HG03354 (cell line): ENCODE data around the gene ERMP1.
A peak's percentile ranks its signal among the peaks of the same experiment; 100 is the strongest.
"Not testable (repeated sequence)": the region's sequence is repeated elsewhere in the genome, so short reads cannot be mapped to it uniquely, and the experiment has no call there.

Experiments
- ATAC-seq: cut with Tn5 transposase; IDR thresholded peaks from one replicate; pipeline ENCODE4 v1.9.1; 2021; ENCODE audit warnings: mild to moderate bottlenecking; ENCODE audit not compliant: unreplicated experiment, poor library complexity, severe bottlenecking

Gene ERMP1, protein sequence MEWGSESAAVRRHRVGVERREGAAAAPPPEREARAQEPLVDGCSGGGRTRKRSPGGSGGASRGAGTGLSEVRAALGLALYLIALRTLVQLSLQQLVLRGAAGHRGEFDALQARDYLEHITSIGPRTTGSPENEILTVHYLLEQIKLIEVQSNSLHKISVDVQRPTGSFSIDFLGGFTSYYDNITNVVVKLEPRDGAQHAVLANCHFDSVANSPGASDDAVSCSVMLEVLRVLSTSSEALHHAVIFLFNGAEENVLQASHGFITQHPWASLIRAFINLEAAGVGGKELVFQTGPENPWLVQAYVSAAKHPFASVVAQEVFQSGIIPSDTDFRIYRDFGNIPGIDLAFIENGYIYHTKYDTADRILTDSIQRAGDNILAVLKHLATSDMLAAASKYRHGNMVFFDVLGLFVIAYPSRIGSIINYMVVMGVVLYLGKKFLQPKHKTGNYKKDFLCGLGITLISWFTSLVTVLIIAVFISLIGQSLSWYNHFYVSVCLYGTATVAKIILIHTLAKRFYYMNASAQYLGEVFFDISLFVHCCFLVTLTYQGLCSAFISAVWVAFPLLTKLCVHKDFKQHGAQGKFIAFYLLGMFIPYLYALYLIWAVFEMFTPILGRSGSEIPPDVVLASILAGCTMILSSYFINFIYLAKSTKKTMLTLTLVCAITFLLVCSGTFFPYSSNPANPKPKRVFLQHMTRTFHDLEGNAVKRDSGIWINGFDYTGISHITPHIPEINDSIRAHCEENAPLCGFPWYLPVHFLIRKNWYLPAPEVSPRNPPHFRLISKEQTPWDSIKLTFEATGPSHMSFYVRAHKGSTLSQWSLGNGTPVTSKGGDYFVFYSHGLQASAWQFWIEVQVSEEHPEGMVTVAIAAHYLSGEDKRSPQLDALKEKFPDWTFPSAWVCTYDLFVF

DNA sequence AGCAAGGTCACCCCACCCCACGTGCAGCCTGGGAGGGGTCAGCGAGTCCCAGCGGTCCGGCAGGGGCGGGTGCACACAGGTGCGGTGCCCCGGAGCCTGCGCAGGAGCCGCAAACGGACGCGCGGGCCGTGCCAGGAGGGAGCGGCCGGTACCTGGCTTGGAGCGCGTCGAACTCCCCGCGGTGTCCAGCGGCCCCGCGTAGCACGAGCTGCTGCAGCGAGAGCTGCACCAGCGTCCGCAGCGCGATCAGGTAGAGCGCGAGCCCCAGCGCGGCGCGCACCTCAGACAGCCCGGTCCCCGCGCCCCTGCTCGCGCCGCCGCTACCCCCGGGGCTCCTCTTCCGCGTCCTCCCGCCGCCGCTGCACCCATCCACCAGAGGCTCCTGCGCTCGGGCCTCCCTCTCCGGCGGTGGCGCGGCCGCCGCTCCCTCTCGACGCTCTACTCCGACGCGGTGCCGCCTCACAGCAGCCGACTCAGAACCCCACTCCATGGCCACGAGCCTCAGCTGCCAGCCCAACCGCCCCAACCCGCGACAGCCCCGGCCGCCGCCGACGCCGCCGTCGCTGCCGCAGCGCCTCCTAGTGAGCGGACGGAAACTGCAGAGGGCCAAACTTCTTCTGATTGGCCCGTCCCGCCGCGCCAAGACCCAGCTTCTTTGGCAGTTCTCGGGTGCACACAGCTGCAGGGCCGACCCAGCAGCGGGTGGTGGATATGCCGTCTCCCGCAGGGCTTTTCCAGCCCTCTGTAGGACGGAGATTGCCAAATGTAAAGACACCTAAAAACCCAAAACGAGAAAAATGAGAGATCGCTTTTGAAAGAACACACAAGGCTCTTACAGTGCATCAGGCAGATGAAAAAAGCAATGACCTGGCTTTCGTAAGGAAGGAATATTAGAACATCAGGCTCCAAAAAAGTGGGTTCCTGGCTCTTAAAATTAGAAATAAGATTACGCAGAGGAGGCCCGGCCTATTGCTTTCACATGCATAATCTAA, at the start of gene ERMP1:
ERMP1 (minus strand) TSS at position 580 of the 992 bp plus-strand sequence; CDS start at position 490, 90 bp downstream.
- ATAC-seq: peak; percentile 83

DNA sequence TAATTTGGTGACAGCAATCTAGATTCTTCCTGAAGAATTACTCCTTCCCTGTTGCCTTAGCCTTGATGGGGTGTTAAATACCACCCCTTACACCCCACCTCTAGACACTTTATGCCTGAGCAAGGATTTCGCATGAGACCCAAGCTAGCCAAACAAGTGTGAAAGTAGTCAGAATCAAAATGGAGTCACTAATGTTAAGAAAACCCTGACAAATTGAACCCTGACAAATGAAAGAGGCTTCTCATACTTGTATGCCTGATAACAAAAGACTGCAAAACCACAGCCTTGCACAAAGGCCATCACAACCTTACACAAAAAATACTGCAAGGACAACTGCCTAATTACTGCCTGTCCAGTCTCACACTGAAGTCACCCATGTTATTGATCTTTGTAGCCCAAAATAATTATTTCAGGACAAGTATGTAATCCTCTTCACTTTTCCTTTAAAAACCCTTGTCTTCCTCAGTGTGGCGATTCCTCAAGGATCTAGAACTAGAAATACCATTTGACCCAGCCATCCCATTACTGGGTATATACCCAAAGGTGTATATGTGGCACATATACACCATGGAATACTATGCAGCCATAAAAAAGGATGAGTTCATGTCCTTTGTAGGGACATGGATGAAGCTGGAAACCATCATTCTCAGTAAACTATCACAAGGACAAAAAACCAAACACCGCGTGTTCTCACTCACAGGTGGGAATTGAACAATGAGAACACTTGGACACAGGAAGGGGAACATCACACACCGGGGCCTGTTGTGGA, 49.5 kb upstream of the ERMP1 start:
- not testable (repeated sequence) for ATAC-seq

GRCh38 chr9:5879419-5880181, 46.7 kb upstream of the ERMP1 start:
- ATAC-seq: no peak

DNA sequence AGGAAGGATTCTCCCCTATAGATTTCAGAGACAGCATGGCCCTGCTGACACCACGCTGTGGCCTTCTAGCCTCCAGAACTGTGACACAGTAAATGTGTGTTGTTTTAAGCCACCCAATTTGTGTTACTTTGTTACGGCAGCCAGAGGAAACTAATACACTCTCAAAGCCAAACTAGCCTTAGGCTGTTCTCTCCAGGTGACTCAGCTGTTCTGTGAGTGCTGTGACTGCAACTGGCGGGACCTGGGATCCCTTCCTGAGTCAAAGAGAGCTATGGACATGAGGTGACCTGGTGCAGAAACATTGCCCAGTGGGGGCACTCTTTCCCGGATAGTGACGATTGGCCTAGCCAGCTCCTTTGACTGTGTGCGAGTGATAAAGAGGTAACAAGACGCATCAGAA, 43.8 kb upstream of the ERMP1 start:
- ATAC-seq: no peak

DNA sequence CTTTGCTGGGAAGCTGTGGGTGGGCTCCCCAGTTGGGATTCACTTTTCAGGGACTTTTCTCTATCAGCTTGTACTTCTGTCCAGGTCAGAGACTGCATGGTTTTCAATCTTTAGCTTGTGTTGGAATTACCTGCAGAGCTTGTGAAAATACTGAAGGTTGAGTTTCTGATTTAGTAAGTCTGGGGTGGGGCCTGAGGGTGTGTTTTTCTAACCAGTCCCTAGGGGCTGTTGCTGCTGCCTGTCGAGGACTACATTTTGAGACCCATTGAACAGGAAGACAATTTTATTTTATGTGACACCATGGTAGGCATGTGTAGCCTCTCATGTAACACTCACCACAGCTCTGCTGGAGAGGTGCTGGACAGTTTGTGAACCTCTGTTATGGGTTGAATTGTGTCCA, 43.1 kb upstream of the ERMP1 start:
- ATAC-seq: no peak

GRCh38 chr9:5874048-5874447, 41.1 kb upstream of the ERMP1 start:
- no peak for ATAC-seq

DNA sequence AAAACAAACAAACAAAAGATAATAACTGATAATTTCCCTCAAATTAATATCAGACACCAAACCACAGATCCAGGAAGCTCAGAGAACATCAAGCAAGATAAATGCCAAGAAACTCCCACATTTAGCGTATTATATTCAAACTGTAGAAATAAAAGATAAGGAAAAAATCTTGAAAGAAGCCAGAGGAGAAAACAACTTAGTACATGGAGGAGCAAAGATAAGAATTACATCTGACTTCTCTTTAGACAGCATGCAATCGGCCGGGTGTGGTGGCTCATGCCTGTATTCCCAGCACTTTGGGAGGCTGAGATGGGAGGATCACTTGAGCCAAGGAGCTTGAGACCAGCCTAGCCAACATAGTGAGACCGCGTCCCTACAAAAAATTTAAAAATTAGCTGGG, 40.5 kb upstream of the ERMP1 start:
- ATAC-seq: no peak

DNA sequence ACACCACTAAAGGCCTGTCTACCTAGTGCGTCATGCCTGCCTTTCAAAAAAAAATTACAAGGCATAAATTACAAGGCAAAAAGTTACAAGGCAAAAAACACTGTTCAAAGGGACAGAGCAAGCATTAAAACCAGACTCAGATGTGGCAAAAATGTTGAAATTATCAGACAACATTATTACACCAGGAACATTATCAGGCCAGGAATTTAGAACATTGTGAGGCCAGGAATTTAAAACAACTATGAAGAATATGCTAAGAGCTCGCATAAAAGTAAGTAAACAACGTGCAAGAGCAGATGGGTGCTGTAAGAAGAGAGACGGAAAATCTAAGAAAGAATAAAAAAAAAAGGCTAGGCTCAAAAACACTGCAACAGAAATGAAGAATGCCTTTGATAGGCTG, 39.6 kb upstream of the ERMP1 start:
- no peak for ATAC-seq

GRCh38 chr9:5871785-5872184, 38.9 kb upstream of the ERMP1 start:
- ATAC-seq: no peak

DNA sequence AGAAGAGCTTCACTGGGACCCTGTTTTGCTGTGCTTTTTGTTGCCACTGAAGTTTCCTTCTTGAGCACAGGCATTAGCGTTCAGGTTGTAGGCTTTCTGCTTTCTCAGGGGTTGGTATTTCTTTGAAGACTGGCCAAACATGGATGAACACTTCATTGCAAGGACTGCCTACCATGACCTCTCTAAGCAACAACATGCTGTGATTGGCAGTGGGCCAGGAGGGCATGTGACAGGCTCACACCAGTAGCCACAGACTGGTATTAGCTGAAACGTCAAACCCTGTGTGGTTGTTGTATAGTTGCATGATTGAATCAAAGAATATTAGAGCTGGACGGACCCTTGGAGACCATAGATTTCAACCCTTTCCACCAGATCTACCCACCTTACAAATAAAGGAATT, 37.8 kb upstream of the ERMP1 start:
- no peak for ATAC-seq

DNA sequence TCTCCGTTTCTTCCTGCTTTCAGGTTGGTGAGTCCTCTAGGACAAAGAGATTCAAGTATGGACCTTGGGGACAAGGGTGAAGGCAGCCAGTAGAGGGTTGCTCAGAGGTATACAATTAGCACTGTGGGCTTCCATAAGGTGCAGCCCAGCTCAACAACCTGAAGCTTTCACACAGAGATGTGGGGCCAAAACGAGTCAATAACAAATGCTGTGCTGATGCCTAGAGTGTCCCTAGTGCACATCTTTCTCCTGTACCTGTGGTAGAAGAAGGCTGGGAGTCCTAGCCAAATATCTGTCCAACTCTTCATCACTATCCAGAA, 37.1 kb upstream of the ERMP1 start:
- no peak for ATAC-seq

DNA sequence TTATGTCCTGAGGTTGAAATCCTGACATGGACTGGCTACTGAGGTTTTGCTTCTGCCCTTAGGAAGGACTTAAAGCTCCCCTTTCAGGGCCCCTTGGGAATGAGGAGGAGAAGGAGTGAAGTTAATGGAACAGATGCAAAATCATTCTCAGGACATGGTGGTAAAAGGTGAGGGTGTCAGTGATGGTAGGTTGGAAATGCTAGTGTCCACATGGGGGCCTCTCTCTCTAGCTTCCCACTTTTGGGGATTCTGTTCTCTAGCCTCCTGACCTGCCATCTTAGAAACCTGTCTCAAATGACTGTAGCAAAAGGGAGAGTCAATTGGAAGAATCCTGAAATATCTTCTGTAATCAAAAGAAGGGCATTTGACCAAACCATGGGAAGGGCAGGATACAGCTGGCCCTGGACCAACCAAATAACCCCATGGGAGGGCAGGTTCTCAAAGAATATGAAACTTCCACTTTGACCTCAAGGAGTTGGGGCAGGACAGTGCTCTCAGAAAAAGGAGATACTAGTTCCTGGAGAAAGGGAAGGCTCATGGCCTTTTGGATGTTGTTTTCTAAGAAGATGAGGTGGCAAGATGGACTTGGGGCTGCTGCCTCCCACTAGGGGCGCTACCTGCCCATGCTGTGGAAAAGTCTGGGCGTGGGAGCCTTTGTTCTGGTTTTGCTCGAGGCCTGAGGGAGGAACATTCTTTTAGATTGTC, 36.5 kb upstream of the ERMP1 start:
- no peak for ATAC-seq

GRCh38 chr9:5868235-5868634, 35.3 kb upstream of the ERMP1 start:
- no peak for ATAC-seq

DNA sequence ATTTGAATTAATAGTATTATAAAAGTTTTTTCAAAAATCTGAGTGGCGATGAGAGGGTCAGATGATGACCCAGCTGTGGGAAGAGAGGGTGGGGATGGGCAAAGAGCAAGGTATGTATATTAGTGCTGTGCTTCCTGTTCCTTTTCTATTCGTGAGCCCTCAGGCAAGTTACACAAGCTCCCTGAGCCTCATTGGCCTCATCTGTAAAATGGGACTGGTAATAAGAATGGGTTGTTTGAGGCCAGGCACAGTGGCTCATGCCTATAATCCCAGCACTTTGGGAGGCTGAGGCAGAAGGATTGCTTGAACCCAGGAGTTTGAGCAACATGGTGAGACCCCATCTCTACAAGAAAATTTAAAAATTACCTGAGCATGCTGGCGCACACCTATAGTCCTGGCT, 33.8 kb upstream of the ERMP1 start:
- no peak for ATAC-seq

DNA sequence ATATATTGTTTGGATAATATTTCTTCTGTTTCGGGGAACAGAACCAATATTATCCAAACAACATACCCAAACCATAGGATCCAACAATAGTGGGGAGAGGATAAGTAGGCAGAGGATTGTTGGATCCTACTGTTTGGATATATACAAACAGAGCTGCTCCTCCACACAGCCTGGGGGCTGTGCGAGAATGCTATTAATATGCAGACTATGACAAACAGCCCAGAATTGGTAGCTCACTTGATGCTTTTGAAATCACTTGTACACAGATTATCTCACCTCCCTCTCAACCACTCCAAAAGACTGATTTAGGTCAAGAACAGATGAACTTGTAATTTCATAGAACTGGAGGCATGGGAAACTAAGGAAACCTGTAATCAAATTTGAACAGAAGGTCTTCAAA, 33.4 kb upstream of the ERMP1 start:
- ATAC-seq: no peak

- no peak for ATAC-seq
Observed at GRCh38 chr9:5864446-5864845, 31.5 kb upstream of the ERMP1 start.

DNA sequence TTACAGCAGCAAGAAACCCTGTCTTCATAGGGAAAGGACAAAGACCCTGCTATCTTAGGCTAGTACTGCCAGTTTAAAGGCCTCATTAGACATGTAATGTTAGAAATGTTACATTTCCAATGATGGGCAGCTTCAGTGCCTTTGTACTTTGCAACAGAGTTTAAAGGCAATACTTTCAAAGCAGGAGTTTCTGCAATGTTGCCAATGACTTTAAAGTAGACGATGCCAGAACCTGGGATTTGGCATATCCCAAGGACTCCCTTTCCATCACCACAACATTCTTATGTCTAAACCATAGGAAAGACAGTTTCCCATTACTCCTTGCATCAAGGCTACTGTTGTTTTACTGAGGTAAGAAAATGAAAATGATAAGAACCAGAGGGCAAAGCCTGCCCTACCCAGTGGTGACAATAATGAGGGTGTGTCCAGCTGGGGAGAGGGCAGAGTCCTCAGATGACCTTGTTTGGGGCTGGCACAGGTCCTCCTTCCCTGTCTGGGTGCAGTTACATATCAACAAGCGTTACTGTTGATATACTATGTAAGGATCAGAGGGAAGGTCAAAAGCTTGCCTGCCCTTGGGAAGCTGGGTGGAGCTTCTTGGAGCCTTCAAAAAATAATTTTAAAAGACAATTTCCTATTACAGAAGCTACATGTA, 30.3 kb upstream of the ERMP1 start:
- ATAC-seq: no peak
